ENCODE data around the gene RPS16.

RPS16 gene

DNA sequence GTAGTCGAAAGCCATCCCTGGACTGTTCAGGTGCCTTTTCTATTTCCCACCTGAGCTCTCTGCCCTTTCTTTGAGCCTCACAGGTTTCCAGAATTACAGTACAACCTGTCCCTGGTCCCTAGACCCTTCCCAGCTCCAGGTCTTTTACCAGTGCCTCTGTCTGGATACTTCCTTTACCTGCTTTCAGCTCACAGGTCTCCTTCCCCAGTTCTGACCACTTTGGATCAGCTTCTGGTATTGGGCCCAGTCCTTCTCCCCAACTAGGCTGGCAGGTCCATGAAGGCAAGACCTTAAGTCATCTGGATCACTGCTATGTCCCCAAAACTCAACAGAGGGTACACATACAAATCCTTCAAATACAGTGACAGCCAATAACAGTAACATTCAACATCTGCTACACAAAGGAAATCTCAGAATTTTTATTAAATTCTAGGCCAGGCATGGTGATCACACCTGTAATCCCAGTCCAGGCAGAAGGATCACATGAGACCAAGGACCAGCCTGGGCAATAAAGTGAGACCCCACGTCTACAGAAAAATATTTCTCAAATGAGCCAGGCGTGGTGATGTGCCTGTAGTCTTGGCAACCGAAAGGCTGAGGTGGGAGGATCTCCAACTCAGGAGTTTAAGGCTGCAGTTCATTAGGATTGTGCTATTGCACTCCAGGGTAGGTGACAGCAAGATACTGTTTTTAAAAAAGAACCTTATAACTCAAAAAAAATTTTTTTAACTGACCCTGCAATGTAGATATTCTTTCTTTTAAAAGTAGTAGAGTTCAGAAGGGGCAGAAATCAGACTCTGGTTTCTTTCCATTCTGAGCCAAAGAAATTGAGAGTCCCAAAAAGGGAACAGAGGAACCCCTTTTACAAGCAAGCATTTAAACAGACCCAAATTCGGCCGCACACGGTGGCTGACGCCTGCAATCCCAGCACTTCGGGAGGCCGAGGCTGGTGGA lies 1.3 kb downstream of the RPS16 start:
- H3K9me3 ChIP-seq, result no peaks in the 10 kb centered on the region
- peak overlapping the region; percentile 81 to 90 for H3K27ac ChIP-seq
- no peaks in the 10 kb centered on the region for H3K27me3 ChIP-seq
- TF ChIP-seq, protein P1, sequence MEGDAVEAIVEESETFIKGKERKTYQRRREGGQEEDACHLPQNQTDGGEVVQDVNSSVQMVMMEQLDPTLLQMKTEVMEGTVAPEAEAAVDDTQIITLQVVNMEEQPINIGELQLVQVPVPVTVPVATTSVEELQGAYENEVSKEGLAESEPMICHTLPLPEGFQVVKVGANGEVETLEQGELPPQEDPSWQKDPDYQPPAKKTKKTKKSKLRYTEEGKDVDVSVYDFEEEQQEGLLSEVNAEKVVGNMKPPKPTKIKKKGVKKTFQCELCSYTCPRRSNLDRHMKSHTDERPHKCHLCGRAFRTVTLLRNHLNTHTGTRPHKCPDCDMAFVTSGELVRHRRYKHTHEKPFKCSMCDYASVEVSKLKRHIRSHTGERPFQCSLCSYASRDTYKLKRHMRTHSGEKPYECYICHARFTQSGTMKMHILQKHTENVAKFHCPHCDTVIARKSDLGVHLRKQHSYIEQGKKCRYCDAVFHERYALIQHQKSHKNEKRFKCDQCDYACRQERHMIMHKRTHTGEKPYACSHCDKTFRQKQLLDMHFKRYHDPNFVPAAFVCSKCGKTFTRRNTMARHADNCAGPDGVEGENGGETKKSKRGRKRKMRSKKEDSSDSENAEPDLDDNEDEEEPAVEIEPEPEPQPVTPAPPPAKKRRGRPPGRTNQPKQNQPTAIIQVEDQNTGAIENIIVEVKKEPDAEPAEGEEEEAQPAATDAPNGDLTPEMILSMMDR (IDR thresholded peaks at IDR 0.05), result no peak
- peaks cover 24 to 36% (median 35%) of the 10 kb centered on the region in 3 donors for H3K36me3 ChIP-seq
- no peak for DNase-seq
- peak overlapping the region; percentile 84 to 85 for H3K4me3 ChIP-seq
- H3K4me1 ChIP-seq, result peaks cover 0 to 33% (median 23%) of the 10 kb centered on the region in 4 donors
- intact Hi-C loops (cut with DNase I; ENCODE audit: low total_unique reads), result no loop called here

DNA sequence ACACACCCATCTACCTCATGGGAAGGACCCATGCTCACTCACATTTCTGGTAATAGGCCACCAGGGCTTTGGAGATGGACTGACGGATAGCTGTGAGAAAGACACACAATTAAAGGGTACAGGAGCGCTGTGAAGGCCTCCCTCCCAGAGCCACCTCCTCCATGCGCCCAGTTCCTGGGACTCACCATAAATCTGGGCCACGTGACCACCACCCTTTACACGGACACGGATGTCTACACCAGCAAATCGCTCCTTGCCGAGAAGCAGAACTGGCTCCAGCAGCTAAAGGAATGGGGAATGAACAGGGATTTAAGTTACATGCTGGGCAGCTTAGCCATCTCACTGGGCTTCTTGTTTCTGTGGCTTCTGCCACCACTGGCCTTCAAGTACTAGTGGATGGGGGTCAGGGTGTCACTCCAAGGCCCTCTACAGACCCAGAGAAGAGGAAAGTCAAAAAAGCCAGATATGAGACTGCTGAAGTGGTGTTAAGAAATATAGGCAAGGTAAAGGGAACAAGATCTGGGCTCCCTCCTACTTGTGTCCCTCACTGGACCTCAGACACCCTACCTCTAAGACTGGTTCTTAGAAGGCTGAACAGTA lies 2.2 kb downstream of the RPS16 start:
- Histone ChIP-seq H3K27me3 (no peaks in the 10 kb centered on the region), H3K4me1 (peaks cover 0 to 41% (median 32%) of the 10 kb centered on the region in 4 donors)

DNA sequence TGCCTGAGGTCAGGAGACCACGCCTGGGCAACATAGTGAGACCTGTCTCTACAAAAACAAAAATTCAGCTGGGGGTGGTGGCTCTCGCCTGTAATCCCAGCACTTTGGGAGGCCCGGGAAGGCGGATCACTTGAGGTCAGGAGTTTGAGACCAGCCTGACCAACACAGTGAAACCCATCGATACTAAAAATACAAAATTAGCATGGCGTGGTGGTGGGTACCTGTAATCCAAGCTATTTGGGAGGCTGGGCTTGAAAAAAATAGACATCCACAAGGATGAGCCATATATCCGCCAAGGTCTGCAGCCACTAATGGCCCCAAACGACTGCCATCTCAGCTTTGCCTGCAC lies 3.1 kb downstream of the RPS16 start:
- Histone ChIP-seq H3K4me3 (no peak overlapping the region), H3K4me1 (peaks cover 0 to 50% (median 38%) of the 10 kb centered on the region in 4 donors), H3K36me3 (peaks cover 24 to 36% (median 35%) of the 10 kb centered on the region in 3 donors), H3K9me3 (no peaks in the 10 kb centered on the region), H3K27me3 (no peaks in the 10 kb centered on the region), H3K27ac (no peak overlapping the region)
- no peak for DNase-seq
- TF ChIP-seq, protein P1 (IDR thresholded peaks at IDR 0.05), result no peak
- intact Hi-C loops (cut with DNase I; ENCODE audit: low total_unique reads), result no loop called here

More for the DNA sequence above, 2.2 kb downstream of the RPS16 start:
- intact Hi-C loops (cut with DNase I; ENCODE audit: low total_unique reads), result no loop called here
- H3K9me3 ChIP-seq, result no peaks in the 10 kb centered on the region
- no peak for DNase-seq
- TF ChIP-seq, protein P1 (IDR thresholded peaks at IDR 0.05), result no peak
- H3K36me3 ChIP-seq, result peaks cover 24 to 36% (median 35%) of the 10 kb centered on the region in 3 donors
- H3K27ac ChIP-seq, result no peak overlapping the region
- no peak overlapping the region for H3K4me3 ChIP-seq

DNA sequence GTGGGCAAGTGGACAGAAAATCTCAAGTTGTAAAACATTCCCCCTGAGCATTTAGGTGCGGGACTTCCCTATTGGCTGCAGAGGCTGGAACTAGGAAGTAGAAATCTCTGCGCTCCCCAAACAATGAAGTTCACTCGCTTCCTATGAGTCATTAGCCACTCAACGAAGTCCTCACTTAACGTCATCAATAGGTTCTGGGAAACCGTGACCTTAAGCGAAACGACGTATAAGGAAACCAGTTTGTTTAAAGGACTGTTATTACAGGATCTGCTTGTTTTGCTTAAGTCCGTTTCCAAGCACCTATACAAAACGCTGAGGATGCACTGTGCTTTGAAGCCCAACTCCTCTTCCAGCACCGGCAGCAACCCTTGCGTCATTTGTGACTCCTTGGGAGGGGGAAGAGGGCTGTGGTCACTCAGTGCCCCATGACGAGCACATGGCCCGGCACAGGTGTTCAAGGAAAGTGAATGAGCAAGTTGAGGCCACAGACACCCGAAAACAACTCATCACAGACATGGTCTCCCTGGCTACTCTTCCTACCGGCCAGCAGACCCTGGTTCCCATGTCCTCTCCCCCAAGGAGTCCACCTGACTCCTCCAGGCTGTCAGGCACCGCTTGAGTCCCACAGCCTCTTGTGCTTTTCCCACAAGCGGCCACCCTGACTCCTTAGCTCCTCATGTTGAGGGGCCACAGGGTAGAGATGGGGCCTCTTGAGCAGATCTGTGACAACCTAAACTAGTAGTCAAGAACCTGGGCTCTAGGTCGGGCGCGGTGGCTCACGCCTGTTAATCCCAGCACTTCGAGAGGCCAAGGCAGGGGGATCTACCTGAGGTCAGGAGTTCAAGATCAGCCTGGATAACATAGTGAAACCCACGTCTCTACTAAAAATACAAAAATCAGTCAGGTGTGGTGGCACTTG lies 4.8 kb downstream of the RPS16 start:
- peak in 1 of 2 donors; percentile 42 for DNase-seq
- Histone ChIP-seq H3K4me1 (peaks cover 0 to 48% (median 31%) of the 10 kb centered on the region in 4 donors), H3K9me3 (no peaks in the 10 kb centered on the region), H3K27me3 (no peaks in the 10 kb centered on the region), H3K36me3 (peaks cover 24 to 36% (median 35%) of the 10 kb centered on the region in 3 donors), H3K4me3 (no peak overlapping the region), H3K27ac (peak overlapping the region; percentile 47 to 50)
- TF ChIP-seq, protein P1 (IDR thresholded peaks at IDR 0.05), result no peak
- intact Hi-C loops (cut with DNase I; ENCODE audit: low total_unique reads), result no loop called here

All from tibial artery (tissue), 4 donors.